ENCODE measurements around the gene NR3C2. TPM values are rescaled to one million over a fixed set of nuclear protein-coding genes. Genes with fewer than 3 reads are reported as not detected.

Gene NR3C2
- polyA plus RNA-seq, 3 donors: 0.09 to 0.27 (median 0.20) TPM

- Histone ChIP-seq H3K4me3 (replicated peaks in 1 of 3; ENCODE audit: low read depth in 2 of 3, low read length in 3 of 3) (no peak overlapping the region), H3K9ac (ENCODE audit: insufficient read depth, low read length, poor library complexity, severe bottlenecking) (no peak overlapping the region), H3K4me2 (replicated peaks; ENCODE audit: extremely low read depth, low read length, poor library complexity, severe bottlenecking) (no peak overlapping the region), H4K20me1 (ENCODE audit: insufficient read depth, low read length) (no peaks in the 10 kb centered on the region), H3K79me2 (ENCODE audit: insufficient read depth, low read length) (no peaks in the 10 kb centered on the region), H3K27ac (ENCODE audit: low read depth in 1 of 2, low read length in 2 of 2) (no peak overlapping the region), H2AFZ (ENCODE audit: insufficient read depth, low read depth, low read length, poor library complexity, severe bottlenecking) (no peak overlapping the region), H3K36me3 (replicated peaks in 1 of 2; ENCODE audit: control insufficient read depth in 1 of 2, insufficient read depth in 2 of 2, low read length in 2 of 2) (no peaks in the 10 kb centered on the region), H3K9me3 (replicated peaks in 1 of 2; ENCODE audit: control insufficient read depth in 1 of 2, insufficient read depth in 1 of 2, low read length in 2 of 2) (no peaks in the 10 kb centered on the region), H3K4me1 (ENCODE audit: control insufficient read depth in 1 of 2, insufficient read depth in 2 of 2, low read length in 2 of 2) (no peaks in the 10 kb centered on the region), H3K27me3 (ENCODE audit: control insufficient read depth in 2 of 2, insufficient read depth in 2 of 2, low read length in 2 of 2) (no peaks in the 10 kb centered on the region)
- Mint-ChIP-seq H3K4me3 (no peak overlapping the region), H3K27me3 (ENCODE audit: low read depth in 3 of 3) (peaks cover 0 to 2% (median 0%) of the 10 kb centered on the region in 3 donors), H3K27ac (no peak overlapping the region), H3K36me3 (no peaks in the 10 kb centered on the region), H3K4me1 (no peaks in the 10 kb centered on the region), H3K9me3 (no peaks in the 10 kb centered on the region)
- intact Hi-C loops (cut with micrococcal nuclease): no loop called here
- WGBS (ENCODE audit: insufficient coverage): 67% methylated on average over 1 of the region's 2 CpGs
- no peak for DNase-seq
- TF ChIP-seq CTCF (IDR thresholded peaks at IDR 0.05): no peak
Observed at GRCh38 chr4:148164557-148164956, 277.7 kb downstream of the NR3C2 start.

GRCh38 chr4:148162991-148163390, 279.2 kb downstream of the NR3C2 start:
- intact Hi-C loops (cut with micrococcal nuclease): no loop called here
- H3K27ac Mint-ChIP-seq: no peak overlapping the region
- WGBS (ENCODE audit: insufficient coverage): no CpG with 5 or more reads among the region's 1 CpG
- Histone ChIP-seq H3K4me1 (ENCODE audit: control insufficient read depth in 1 of 2, insufficient read depth in 2 of 2, low read length in 2 of 2) (no peaks in the 10 kb centered on the region), H2AFZ (ENCODE audit: insufficient read depth, low read depth, low read length, poor library complexity, severe bottlenecking) (no peak overlapping the region), H3K27me3 (ENCODE audit: control insufficient read depth in 2 of 2, insufficient read depth in 2 of 2, low read length in 2 of 2) (no peaks in the 10 kb centered on the region), H3K4me2 (replicated peaks; ENCODE audit: extremely low read depth, low read length, poor library complexity, severe bottlenecking) (no peak overlapping the region), H3K36me3 (replicated peaks in 1 of 2; ENCODE audit: control insufficient read depth in 1 of 2, insufficient read depth in 2 of 2, low read length in 2 of 2) (no peaks in the 10 kb centered on the region), H4K20me1 (ENCODE audit: insufficient read depth, low read length) (no peaks in the 10 kb centered on the region), H3K9ac (ENCODE audit: insufficient read depth, low read length, poor library complexity, severe bottlenecking) (no peak overlapping the region), H3K79me2 (ENCODE audit: insufficient read depth, low read length) (no peaks in the 10 kb centered on the region), H3K9me3 (replicated peaks in 1 of 2; ENCODE audit: control insufficient read depth in 1 of 2, insufficient read depth in 1 of 2, low read length in 2 of 2) (no peaks in the 10 kb centered on the region), H3K27ac (ENCODE audit: low read depth in 1 of 2, low read length in 2 of 2) (no peak overlapping the region), H3K4me3 (replicated peaks in 1 of 3; ENCODE audit: low read depth in 2 of 3, low read length in 3 of 3) (no peak overlapping the region)
- no peaks in the 10 kb centered on the region for H3K36me3 Mint-ChIP-seq
- no peak for TF ChIP-seq CTCF (IDR thresholded peaks at IDR 0.05)
- no peaks in the 10 kb centered on the region for H3K4me1 Mint-ChIP-seq
- no peak overlapping the region for H3K4me3 Mint-ChIP-seq
- no peak for DNase-seq
- peaks cover 0 to 2% (median 0%) of the 10 kb centered on the region in 3 donors for H3K27me3 Mint-ChIP-seq (ENCODE audit: low read depth in 3 of 3)
- no peaks in the 10 kb centered on the region for H3K9me3 Mint-ChIP-seq
